Measurements from ENCODE around the gene HSD17B7. TPM values are rescaled to one million over a fixed set of nuclear protein-coding genes. Genes with fewer than 3 reads are reported as not detected.
A peak's percentile ranks its signal among the peaks of the same experiment; 100 is the strongest.

Gene HSD17B7
- total and polyA plus RNA-seq, 9 of the 15 experiments (the other 6 are each of a cell fraction or from before 2014, with no cell fraction given) = 12.7 to 48.7 (median 21.3) TPM

- TF ChIP-seq CXXC5 (CRISPR knock-in tag; IDR thresholded peaks at IDR 0.05) (no peak), MYC (IDR thresholded peaks at IDR 0.05; ENCODE audit: low read depth, low read length) (no peak), MYC (CRISPR knock-in tag; IDR thresholded peaks at IDR 0.05; ENCODE audit: borderline replicate concordance, low read depth) (no peak), SAP30 (IDR thresholded peaks at IDR 0.05; ENCODE audit: borderline replicate concordance, insufficient read depth, low read depth, low read length, poor library complexity, severe bottlenecking) (no peak), CEBPB (tag; IDR thresholded peaks at IDR 0.05) (peak; percentile 16; the same call in 1 of the 2 replicates), U2AF2 (optimal IDR thresholded peaks at IDR 0.05; ENCODE audit: low read depth, low read length) (no peak), HOXB6 (CRISPR knock-in tag; IDR thresholded peaks at IDR 0.05; ENCODE audit: borderline replicate concordance) (no peak), CEBPG (CRISPR knock-in tag; IDR thresholded peaks at IDR 0.05) (no peak), CEBPG (tag; conservative IDR thresholded peaks at IDR 0.05 in 1 of 2, IDR thresholded peaks at IDR 0.05 in 1 of 2) (0 out of 4 replicates have a peak, but pooled peaks of 1 of the 2 experiments have one; percentile 31), FOSL1 (tag; conservative IDR thresholded peaks at IDR 0.05) (0 out of 2 replicates have a peak, but pooled peaks have one; percentile 16)
Observed at GRCh38 chr1:162772571-162773154, 17.8 kb upstream of the HSD17B7 start (continued).

- Histone ChIP-seq H3K4me3 (no peak overlapping the region), H3K9me3 (replicated peaks; ENCODE audit: control insufficient read depth, insufficient read depth, low read depth, low read length) (no peaks in the 10 kb centered on the region), H2AFZ (ENCODE audit: low read depth, low read length) (no peak overlapping the region), H3K27ac (ENCODE audit: extremely low read depth, low read depth, low read length) (no peak overlapping the region), H3K79me2 (ENCODE audit: control insufficient read depth, insufficient read depth, low read length) (no peaks in the 10 kb centered on the region), H3K36me3 (ENCODE audit: control insufficient read depth, insufficient read depth, low read length) (no peaks in the 10 kb centered on the region), H3K9ac (ENCODE audit: insufficient read depth in 1 of 2, low read depth in 2 of 2, low read length in 2 of 2) (no peak overlapping the region), H3K27me3 (ENCODE audit: control insufficient read depth in 2 of 2, insufficient read depth in 2 of 2, low read length in 2 of 2) (no peaks in the 10 kb centered on the region), H3K4me2 (ENCODE audit: insufficient read depth, low read length) (no peak overlapping the region), H3K9me1 (ENCODE audit: control insufficient read depth, insufficient read depth, low read length) (no peaks in the 10 kb centered on the region), H3K4me1 (replicated peaks in 1 of 2; ENCODE audit: control insufficient read depth in 2 of 2, insufficient read depth in 2 of 2, low read length in 2 of 2) (no peaks in the 10 kb centered on the region), H4K20me1 (replicated peaks; ENCODE audit: control insufficient read depth, insufficient read depth, low read length) (no peaks in the 10 kb centered on the region)
- no peak for FAIRE-seq
- no TSS peak for BruUV-seq (replicated peaks)
- POLR2A ChIA-PET = no interaction called here
- CTCF ChIA-PET (ENCODE audit: low intra/inter-chr PET ratio) = no interaction called here
- DNase-seq (ENCODE audit: extremely low read depth in 1 of 4, low spot score in 3 of 4) = no peak
- ATAC-seq = no peak
- intact Hi-C loops (cut with micrococcal nuclease) (no loop called here), in situ Hi-C loops (cut with MboI) (no loop called here)
- TF ChIP-seq SMARCE1 (IDR thresholded peaks at IDR 0.05) = no peak
- no peak for TF ChIP-seq ZSCAN29 (IDR thresholded peaks at IDR 0.05)
- no peak for TF ChIP-seq TAF1 (IDR thresholded peaks at IDR 0.05; ENCODE audit: control insufficient read depth, extremely low read depth, insufficient read depth, low read length, severe bottlenecking)
- no peak for TF ChIP-seq ZNF609 (CRISPR knock-in tag; IDR thresholded peaks at IDR 0.05; ENCODE audit: borderline replicate concordance)
- TF ChIP-seq YBX1 (IDR thresholded peaks at IDR 0.05) = no peak
- TF ChIP-seq BCOR (IDR thresholded peaks at IDR 0.05) = no peak
- TF ChIP-seq DNMT1 (IDR thresholded peaks at IDR 0.05) = no peak
- TF ChIP-seq ZBTB17 (CRISPR knock-in tag; IDR thresholded peaks at IDR 0.05) = no peak
Observed at GRCh38 chr1:162774007-162774406, 16.5 kb upstream of the HSD17B7 start.

Data from K562 (cell line).